A549 (cell line): ENCODE measurements around the gene LCN12.

Experiments used
- CEBPB ChIP-seq, 2 experiments: fragments of >200 bp in 1 of 2; sonication (Bioruptor Twin) in 1 of 2; formaldehyde crosslinking in 1 of 2; IDR thresholded peaks; 2 replicates each; pipeline ENCODE4 v1.6.1; 2012 to 2016
- EHF ChIP-seq: fragments of 250-450 bp; sonication (Bioruptor Pico); IDR thresholded peaks from 2 replicates; pipeline ENCODE4 v1.5.0; 2020; ENCODE audit warnings: mild to moderate bottlenecking
- EP300 ChIP-seq, 2 experiments: fragments of >200 bp; sonication (Bioruptor Twin); formaldehyde crosslinking; IDR thresholded peaks; 2 replicates in 1 of 2; 3 replicates in 1 of 2; pipeline ENCODE4 v1.6.1; 2016 to 2017
- POLR2A ChIP-seq: IDR thresholded peaks from 2 replicates; pipeline ENCODE4 v1.6.1; 2012; ENCODE audit warnings: mild to moderate bottlenecking, low read length
- RARB ChIP-seq: fragments of 250-450 bp; sonication (Bioruptor Pico); IDR thresholded peaks from 2 replicates; pipeline ENCODE4 v1.8.0; 2021; ENCODE audit warnings: mild to moderate bottlenecking, moderate library complexity
- ZFP36 ChIP-seq: fragments of 450-650 bp; IDR thresholded peaks from 2 replicates; pipeline ENCODE4 v1.6.1; 2014; ENCODE audit warnings: borderline replicate concordance; ENCODE audit not compliant: partially characterized antibody
- TF ChIP-seq, protein P1 (sequence below): fragments of >200 bp; sonication (Bioruptor Twin); formaldehyde crosslinking; IDR thresholded peaks from 3 replicates; pipeline ENCODE4 v1.5.1; 2016

DNA sequence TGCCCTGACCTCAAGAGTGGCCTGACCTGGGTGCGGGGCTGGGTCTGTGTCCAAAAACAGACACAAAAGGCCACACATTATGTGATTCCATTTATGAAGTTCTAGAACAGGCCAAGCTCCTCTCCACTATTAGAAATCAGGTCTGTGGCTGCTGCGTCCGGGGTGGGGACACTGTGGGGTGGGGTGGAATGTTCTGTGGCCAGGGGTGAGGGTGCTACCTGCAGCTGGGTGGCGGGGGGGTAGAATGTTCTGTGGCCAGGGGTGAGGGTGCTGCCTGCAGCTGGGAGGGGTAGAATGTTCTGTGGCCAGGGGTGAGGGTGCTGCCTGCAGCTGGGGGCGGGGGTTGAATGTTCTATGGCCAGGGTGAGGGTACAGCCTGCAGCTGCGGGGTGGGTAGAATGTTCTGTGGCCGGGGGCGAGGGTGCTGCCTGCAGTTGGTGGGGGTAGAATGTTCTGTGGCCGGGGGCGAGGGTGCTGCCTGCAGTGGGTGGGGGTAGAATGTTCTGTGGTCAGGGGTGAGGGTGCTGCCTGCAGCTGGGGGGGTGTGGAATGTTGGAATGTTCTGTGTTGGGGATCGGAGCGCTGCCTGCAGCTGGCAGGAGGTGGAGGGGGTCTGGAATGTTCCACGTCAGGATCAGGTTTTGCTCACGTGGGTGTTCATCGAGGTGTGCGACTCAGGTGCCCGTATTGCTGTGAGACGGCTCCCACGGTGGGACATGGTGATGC lies 8.3 kb downstream of the LCN12 start:
- TF ChIP-seq, protein P1, sequence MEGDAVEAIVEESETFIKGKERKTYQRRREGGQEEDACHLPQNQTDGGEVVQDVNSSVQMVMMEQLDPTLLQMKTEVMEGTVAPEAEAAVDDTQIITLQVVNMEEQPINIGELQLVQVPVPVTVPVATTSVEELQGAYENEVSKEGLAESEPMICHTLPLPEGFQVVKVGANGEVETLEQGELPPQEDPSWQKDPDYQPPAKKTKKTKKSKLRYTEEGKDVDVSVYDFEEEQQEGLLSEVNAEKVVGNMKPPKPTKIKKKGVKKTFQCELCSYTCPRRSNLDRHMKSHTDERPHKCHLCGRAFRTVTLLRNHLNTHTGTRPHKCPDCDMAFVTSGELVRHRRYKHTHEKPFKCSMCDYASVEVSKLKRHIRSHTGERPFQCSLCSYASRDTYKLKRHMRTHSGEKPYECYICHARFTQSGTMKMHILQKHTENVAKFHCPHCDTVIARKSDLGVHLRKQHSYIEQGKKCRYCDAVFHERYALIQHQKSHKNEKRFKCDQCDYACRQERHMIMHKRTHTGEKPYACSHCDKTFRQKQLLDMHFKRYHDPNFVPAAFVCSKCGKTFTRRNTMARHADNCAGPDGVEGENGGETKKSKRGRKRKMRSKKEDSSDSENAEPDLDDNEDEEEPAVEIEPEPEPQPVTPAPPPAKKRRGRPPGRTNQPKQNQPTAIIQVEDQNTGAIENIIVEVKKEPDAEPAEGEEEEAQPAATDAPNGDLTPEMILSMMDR: no peak
- no peak for TF ChIP-seq ZFP36
- no peak for TF ChIP-seq EP300 (IDR thresholded peaks at IDR 0.05)
- no peak for TF ChIP-seq CEBPB (IDR thresholded peaks at IDR 0.05)
- no peak for TF ChIP-seq EHF (CRISPR knock-in tag)
- no peak for TF ChIP-seq RARB (CRISPR knock-in tag)
- TF ChIP-seq POLR2A: no peak
